ENCODE data around the gene LRRIQ1.

DNA sequence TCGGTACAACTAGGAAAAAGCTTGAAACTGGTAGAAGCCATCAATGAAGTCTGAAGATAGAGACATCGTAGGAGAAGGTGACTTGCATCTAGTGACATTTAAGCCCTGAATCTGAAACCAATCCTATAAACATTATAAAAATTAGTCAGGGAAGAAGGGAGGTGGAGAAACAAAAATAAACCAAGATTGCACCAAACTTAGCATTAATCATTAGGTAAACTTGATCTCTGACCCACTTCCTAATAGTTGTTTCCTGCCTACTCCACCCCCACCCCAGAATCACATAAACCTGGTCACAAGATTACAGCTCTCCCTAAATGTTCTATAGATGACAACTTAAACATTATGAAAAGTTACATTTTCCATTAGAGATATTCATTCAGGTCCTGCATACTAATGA is 40.5 kb upstream of the LRRIQ1 start:
- TF ChIP-seq, protein P1, sequence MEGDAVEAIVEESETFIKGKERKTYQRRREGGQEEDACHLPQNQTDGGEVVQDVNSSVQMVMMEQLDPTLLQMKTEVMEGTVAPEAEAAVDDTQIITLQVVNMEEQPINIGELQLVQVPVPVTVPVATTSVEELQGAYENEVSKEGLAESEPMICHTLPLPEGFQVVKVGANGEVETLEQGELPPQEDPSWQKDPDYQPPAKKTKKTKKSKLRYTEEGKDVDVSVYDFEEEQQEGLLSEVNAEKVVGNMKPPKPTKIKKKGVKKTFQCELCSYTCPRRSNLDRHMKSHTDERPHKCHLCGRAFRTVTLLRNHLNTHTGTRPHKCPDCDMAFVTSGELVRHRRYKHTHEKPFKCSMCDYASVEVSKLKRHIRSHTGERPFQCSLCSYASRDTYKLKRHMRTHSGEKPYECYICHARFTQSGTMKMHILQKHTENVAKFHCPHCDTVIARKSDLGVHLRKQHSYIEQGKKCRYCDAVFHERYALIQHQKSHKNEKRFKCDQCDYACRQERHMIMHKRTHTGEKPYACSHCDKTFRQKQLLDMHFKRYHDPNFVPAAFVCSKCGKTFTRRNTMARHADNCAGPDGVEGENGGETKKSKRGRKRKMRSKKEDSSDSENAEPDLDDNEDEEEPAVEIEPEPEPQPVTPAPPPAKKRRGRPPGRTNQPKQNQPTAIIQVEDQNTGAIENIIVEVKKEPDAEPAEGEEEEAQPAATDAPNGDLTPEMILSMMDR (conservative IDR thresholded peaks at IDR 0.05; ENCODE audit: low read depth, low read length) = no peak
- TF ChIP-seq EZH2 (IDR thresholded peaks at IDR 0.05; ENCODE audit: borderline replicate concordance, low read depth, low read length, poor library complexity, severe bottlenecking) = no peak
